Kidney epithelial cell (primary cell): ENCODE data around the gene CLCN2. TPM values are rescaled to one million over a fixed set of nuclear protein-coding genes. Genes with fewer than 3 reads are reported as not detected.

Source experiments
- DNase-seq: peaks from one replicate; pipeline ENCODE4 v3.0.0-alpha.2; 2010; ENCODE audit warnings: low read depth
- H3K27me3 ChIP-seq: 2 replicates; pipeline ENCODE4 v1.6.0; 2011; ENCODE audit warnings: low read length; ENCODE audit not compliant: control insufficient read depth, insufficient read depth
- H3K36me3 ChIP-seq: 2 replicates; pipeline ENCODE4 v1.5.1; 2011; ENCODE audit warnings: low read length; ENCODE audit not compliant: control insufficient read depth, insufficient read depth
- H3K4me3 ChIP-seq: 2 replicates; pipeline ENCODE4 v1.5.1; 2011; ENCODE audit warnings: low read depth, mild to moderate bottlenecking, control low read depth, low read length
- CTCF ChIP-seq: IDR thresholded peaks from 2 replicates; pipeline ENCODE4 v1.5.1; 2011; ENCODE audit warnings: mild to moderate bottlenecking, moderate library complexity, low read length, control low read depth, inconsistent platforms; ENCODE audit not compliant: insufficient read depth, poor library complexity, severe bottlenecking
- total RNA-seq: library from RNA; depleted of rRNA; stranded (reverse); fragments of >200 nt; gene quantifications from 2 replicates; pipeline ENCODE4 v1.2.3, GENCODE V29; 2015

Gene CLCN2
- total RNA-seq, 1 donor from 2014 or later = 2.6 TPM

- Histone ChIP-seq H3K4me3 (peak overlapping the region; percentile 91), H3K36me3 (peaks cover 4% of the 10 kb centered on the region), H3K27me3 (no peaks in the 10 kb centered on the region)
- TF ChIP-seq CTCF = no peak
- no peak for DNase-seq
These were observed 46.5 kb downstream of the CLCN2 start for GRCh38 chr3:184314700-184315542.

DNA sequence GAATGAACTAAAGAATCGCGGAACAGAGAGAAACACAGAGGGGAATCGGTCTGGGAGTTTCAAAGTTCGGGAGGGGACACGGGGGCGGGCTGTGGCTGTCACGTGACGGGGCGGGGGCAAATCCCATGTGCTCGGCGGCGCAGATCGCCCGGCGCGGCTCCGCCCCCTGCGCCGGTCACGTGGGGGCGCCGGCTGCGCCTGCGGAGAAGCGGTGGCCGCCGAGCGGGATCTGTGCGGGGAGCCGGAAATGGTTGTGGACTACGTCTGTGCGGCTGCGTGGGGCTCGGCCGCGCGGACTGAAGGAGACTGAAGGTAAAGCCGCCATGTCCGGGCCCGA, 47.1 kb downstream of the CLCN2 start, which contains the start of gene EIF4G1:
Gene EIF4G1 (plus strand): TSS at position 244 of the 337 bp plus-strand sequence. CDS start 1,191 bp downstream, outside the sequence.
- Histone ChIP-seq H3K36me3 (peaks cover 4% of the 10 kb centered on the region), H3K27me3 (no peaks in the 10 kb centered on the region), H3K4me3 (peak within 1 kb of the TSS; percentile 91)
- no peak for TF ChIP-seq CTCF
- DNase-seq = peak; percentile 79

DNA sequence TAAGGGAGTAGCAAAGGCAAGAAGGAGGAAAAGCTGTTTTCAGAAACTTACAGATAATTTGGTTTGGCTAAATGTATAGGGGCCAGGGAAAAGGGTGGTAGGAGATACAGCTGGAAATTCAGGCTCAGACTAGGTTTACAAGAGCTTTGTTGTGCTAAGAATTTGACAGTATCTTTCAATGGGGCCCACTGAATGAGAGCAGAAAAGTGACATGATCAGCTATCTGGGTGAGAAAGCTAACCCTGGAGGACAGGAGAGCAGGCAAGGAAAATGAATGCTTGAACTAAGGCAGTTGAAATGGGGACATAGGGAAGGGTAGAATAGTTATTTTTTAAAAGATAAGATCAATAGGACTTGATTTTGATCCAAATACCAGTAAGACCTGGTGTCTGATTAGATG, 49.8 kb downstream of the CLCN2 start:
- TF ChIP-seq CTCF = no peak
- Histone ChIP-seq H3K4me3 (no peak overlapping the region), H3K36me3 (peaks cover 1% of the 10 kb centered on the region), H3K27me3 (no peaks in the 10 kb centered on the region)
- no peak for DNase-seq

GRCh38 chr3:184308744-184309143, 52.7 kb downstream of the CLCN2 start:
- DNase-seq = no peak
- Histone ChIP-seq H3K27me3 (no peaks in the 10 kb centered on the region), H3K4me3 (no peak overlapping the region), H3K36me3 (peaks cover 6% of the 10 kb centered on the region)
- no peak for TF ChIP-seq CTCF

DNA sequence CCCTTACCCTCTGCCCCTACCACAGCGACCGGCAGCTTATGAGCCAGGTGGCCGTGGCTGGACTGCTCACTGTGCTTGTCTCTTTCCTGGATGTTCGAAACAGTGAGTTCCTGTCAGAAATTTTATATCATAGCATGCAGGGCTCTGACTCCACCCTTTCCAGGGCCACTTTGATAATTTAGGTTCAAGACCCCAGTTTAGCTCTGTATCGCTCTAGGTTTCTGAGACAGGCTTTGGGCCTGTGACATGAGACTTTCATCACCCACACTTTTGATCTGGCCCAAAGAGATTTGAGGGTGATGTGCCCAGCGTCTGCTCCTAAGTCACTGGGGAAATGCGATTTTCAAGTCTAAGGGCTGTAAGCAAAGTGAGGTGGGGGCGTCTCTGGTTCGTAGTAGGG, 53.5 kb downstream of the CLCN2 start:
- no peak for DNase-seq
- TF ChIP-seq CTCF = no peak
- no peak overlapping the region for H3K4me3 ChIP-seq
- H3K27me3 ChIP-seq = no peaks in the 10 kb centered on the region
- peaks cover 7% of the 10 kb centered on the region for H3K36me3 ChIP-seq
